ENCODE results near the gene STMND1.

The STMND1 gene

GRCh38 chr6:17099401-17100059 is 2.3 kb upstream of the STMND1 start:
- DNase-seq = no peak

GRCh38 chr6:17100806-17101205 is 1.0 kb upstream of the STMND1 start:
- DNase-seq = no peak

- no peak for DNase-seq
These were observed 514 bp downstream of the STMND1 start for GRCh38 chr6:17102258-17102870.

GRCh38 chr6:17103715-17104114 is 1.9 kb downstream of the STMND1 start:
- DNase-seq = no peak

- DNase-seq = no peak
These were observed 6.0 kb downstream of the STMND1 start for GRCh38 chr6:17107863-17108262.

GRCh38 chr6:17115251-17116116 is 13.6 kb downstream of the STMND1 start:
- no peak for DNase-seq

GRCh38 chr6:17116117-17116440 is 14.2 kb downstream of the STMND1 start:
- DNase-seq = no peak

- DNase-seq = no peak
These were observed 18.2 kb downstream of the STMND1 start for GRCh38 chr6:17120019-17120418.

GRCh38 chr6:17125407-17125806 is 23.6 kb downstream of the STMND1 start:
- no peak for DNase-seq

- DNase-seq = no peak
These were observed 28.9 kb downstream of the STMND1 start for GRCh38 chr6:17130786-17131185.

GRCh38 chr6:17132967-17133366 is 31.1 kb downstream of the STMND1 start:
- no peak for DNase-seq

GRCh38 chr6:17138033-17138432 is 36.2 kb downstream of the STMND1 start:
- DNase-seq = no peak

GRCh38 chr6:17144016-17144415 is 42.2 kb downstream of the STMND1 start:
- no peak for DNase-seq

- no peak for DNase-seq
These were observed 47.7 kb downstream of the STMND1 start for GRCh38 chr6:17149571-17149970.

- DNase-seq = no peak
These were observed 48.2 kb downstream of the STMND1 start for GRCh38 chr6:17150096-17150495.

GRCh38 chr6:17151888-17152287 is 50.0 kb downstream of the STMND1 start:
- DNase-seq = no peak

- DNase-seq = no peak
These were observed 50.9 kb downstream of the STMND1 start for GRCh38 chr6:17152703-17153102.

GRCh38 chr6:17156112-17156921 is 54.5 kb downstream of the STMND1 start:
- DNase-seq = peak; percentile 16

GRCh38 chr6:17156966-17157365 is 55.1 kb downstream of the STMND1 start:
- no peak for DNase-seq

- no peak for DNase-seq
These were observed 55.8 kb downstream of the STMND1 start for GRCh38 chr6:17157617-17158016.

GRCh38 chr6:17159240-17159639 is 57.4 kb downstream of the STMND1 start:
- DNase-seq = no peak

GRCh38 chr6:17161076-17161475 is 59.2 kb downstream of the STMND1 start:
- DNase-seq = no peak

- DNase-seq = no peak
These were observed 63.5 kb downstream of the STMND1 start for GRCh38 chr6:17165383-17165782.

Measured in NCI-H2107 (cell line).